ENCODE measurements around the gene GRIN2A. TPM values are rescaled to one million over a fixed set of nuclear protein-coding genes. Genes with fewer than 3 reads are reported as not detected.

Gene GRIN2A
- polyA plus RNA-seq, 1 donor from 2014 or later, result 0.11 TPM

DNA sequence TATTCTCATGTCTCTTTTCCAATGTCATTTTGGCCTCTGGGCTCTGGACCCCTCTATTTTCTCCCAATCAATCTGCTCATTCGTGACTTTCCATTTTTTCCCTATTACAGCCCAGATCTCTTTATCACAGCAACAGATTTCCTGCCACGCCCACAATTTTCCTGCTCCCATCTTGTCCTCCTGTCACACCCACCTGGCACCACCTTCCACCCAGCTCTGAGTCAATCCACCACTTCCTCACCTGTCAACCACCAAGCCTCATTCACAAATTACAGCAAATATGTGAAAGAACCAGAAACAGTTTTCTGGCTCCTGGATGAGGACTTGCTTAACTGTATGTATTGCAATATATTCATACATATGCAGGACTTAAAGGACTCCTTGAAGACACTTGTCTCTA, 311.3 kb downstream of the GRIN2A start:
- H3K27ac ChIP-seq (ENCODE audit: low read length), result no peak overlapping the region
- no peaks in the 10 kb centered on the region for H3K79me2 ChIP-seq (replicated peaks; ENCODE audit: insufficient read depth, low read length)
- H3K9ac ChIP-seq (ENCODE audit: low read length), result no peak overlapping the region
- no peak overlapping the region for H3K4me2 ChIP-seq (ENCODE audit: low read length)
- no peak for TF ChIP-seq EZH2 (IDR thresholded peaks at IDR 0.05; ENCODE audit: borderline replicate concordance, insufficient read depth, low read length, poor library complexity, severe bottlenecking)
- TF ChIP-seq, protein P1, sequence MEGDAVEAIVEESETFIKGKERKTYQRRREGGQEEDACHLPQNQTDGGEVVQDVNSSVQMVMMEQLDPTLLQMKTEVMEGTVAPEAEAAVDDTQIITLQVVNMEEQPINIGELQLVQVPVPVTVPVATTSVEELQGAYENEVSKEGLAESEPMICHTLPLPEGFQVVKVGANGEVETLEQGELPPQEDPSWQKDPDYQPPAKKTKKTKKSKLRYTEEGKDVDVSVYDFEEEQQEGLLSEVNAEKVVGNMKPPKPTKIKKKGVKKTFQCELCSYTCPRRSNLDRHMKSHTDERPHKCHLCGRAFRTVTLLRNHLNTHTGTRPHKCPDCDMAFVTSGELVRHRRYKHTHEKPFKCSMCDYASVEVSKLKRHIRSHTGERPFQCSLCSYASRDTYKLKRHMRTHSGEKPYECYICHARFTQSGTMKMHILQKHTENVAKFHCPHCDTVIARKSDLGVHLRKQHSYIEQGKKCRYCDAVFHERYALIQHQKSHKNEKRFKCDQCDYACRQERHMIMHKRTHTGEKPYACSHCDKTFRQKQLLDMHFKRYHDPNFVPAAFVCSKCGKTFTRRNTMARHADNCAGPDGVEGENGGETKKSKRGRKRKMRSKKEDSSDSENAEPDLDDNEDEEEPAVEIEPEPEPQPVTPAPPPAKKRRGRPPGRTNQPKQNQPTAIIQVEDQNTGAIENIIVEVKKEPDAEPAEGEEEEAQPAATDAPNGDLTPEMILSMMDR (IDR thresholded peaks at IDR 0.05; ENCODE audit: poor library complexity, severe bottlenecking), result no peak
- TF ChIP-seq EP300 (conservative IDR thresholded peaks at IDR 0.05; ENCODE audit: poor library complexity, severe bottlenecking), result no peak
- no peak for TF ChIP-seq POLR2AphosphoS5 (IDR thresholded peaks at IDR 0.05)
- no peak for TF ChIP-seq RAD21 (conservative IDR thresholded peaks at IDR 0.05)
- TF ChIP-seq TAF1 (IDR thresholded peaks at IDR 0.05; ENCODE audit: low read depth), result no peak
- TF ChIP-seq MXI1 (conservative IDR thresholded peaks at IDR 0.05; ENCODE audit: poor library complexity, severe bottlenecking), result no peak
- TF ChIP-seq, protein P2, sequence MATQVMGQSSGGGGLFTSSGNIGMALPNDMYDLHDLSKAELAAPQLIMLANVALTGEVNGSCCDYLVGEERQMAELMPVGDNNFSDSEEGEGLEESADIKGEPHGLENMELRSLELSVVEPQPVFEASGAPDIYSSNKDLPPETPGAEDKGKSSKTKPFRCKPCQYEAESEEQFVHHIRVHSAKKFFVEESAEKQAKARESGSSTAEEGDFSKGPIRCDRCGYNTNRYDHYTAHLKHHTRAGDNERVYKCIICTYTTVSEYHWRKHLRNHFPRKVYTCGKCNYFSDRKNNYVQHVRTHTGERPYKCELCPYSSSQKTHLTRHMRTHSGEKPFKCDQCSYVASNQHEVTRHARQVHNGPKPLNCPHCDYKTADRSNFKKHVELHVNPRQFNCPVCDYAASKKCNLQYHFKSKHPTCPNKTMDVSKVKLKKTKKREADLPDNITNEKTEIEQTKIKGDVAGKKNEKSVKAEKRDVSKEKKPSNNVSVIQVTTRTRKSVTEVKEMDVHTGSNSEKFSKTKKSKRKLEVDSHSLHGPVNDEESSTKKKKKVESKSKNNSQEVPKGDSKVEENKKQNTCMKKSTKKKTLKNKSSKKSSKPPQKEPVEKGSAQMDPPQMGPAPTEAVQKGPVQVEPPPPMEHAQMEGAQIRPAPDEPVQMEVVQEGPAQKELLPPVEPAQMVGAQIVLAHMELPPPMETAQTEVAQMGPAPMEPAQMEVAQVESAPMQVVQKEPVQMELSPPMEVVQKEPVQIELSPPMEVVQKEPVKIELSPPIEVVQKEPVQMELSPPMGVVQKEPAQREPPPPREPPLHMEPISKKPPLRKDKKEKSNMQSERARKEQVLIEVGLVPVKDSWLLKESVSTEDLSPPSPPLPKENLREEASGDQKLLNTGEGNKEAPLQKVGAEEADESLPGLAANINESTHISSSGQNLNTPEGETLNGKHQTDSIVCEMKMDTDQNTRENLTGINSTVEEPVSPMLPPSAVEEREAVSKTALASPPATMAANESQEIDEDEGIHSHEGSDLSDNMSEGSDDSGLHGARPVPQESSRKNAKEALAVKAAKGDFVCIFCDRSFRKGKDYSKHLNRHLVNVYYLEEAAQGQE (IDR thresholded peaks at IDR 0.05; ENCODE audit: borderline replicate concordance), result no peak
- TF ChIP-seq SMC3 (conservative IDR thresholded peaks at IDR 0.05; ENCODE audit: poor library complexity), result no peak
- H3K9me2 ChIP-seq (ENCODE audit: insufficient read depth, low read length), result no peaks in the 10 kb centered on the region
- H3K27me3 ChIP-seq (ENCODE audit: insufficient read depth, low read depth, low read length), result no peaks in the 10 kb centered on the region
- H3K36me3 ChIP-seq (ENCODE audit: insufficient read depth, low read length), result no peaks in the 10 kb centered on the region
- no peaks in the 10 kb centered on the region for H3F3A ChIP-seq (ENCODE audit: insufficient read depth, low read length, poor library complexity, severe bottlenecking)
- no peak overlapping the region for H3K4me3 ChIP-seq (ENCODE audit: low read length)
- H4K20me1 ChIP-seq (ENCODE audit: insufficient read depth), result no peaks in the 10 kb centered on the region
- H2AFZ ChIP-seq (ENCODE audit: low read depth, low read length), result no peak overlapping the region
- H3K9me3 ChIP-seq (ENCODE audit: low read length), result no peaks in the 10 kb centered on the region

DNA sequence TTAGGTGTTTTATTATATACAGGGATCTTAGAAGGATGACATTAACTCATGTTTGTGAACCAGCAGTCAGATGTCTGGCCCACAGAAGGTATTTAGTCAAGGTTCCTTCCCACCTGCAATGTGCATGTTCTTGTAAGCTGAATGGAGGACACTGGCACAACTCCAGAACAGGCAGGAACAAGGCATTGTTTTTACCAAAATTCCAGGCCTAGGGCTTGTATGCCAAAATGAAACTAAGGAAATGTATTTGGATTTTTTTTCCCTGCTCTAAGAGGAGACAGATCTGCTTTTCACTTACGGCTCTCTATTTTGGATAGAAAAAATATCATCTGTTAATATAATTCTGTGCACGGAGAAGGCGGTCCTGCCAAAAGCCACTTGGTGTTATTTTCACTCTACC, 312.5 kb downstream of the GRIN2A start:
- H3K27me3 ChIP-seq (ENCODE audit: insufficient read depth, low read depth, low read length), result no peaks in the 10 kb centered on the region
- H3K36me3 ChIP-seq (ENCODE audit: insufficient read depth, low read length), result no peaks in the 10 kb centered on the region
- H3K9me3 ChIP-seq (ENCODE audit: low read length), result no peaks in the 10 kb centered on the region
- H2AFZ ChIP-seq (ENCODE audit: low read depth, low read length), result no peak overlapping the region
- no peak overlapping the region for H3K27ac ChIP-seq (ENCODE audit: low read length)
- H4K20me1 ChIP-seq (ENCODE audit: insufficient read depth), result no peaks in the 10 kb centered on the region
- no peaks in the 10 kb centered on the region for H3F3A ChIP-seq (ENCODE audit: insufficient read depth, low read length, poor library complexity, severe bottlenecking)
- no peaks in the 10 kb centered on the region for H3K79me2 ChIP-seq (replicated peaks; ENCODE audit: insufficient read depth, low read length)
- H3K9me2 ChIP-seq (ENCODE audit: insufficient read depth, low read length), result no peaks in the 10 kb centered on the region
- TF ChIP-seq RAD21 (conservative IDR thresholded peaks at IDR 0.05) (no peak), EZH2 (IDR thresholded peaks at IDR 0.05; ENCODE audit: borderline replicate concordance, insufficient read depth, low read length, poor library complexity, severe bottlenecking) (no peak), SMC3 (conservative IDR thresholded peaks at IDR 0.05; ENCODE audit: poor library complexity) (no peak), MXI1 (conservative IDR thresholded peaks at IDR 0.05; ENCODE audit: poor library complexity, severe bottlenecking) (no peak), POLR2AphosphoS5 (IDR thresholded peaks at IDR 0.05) (no peak), TAF1 (IDR thresholded peaks at IDR 0.05; ENCODE audit: low read depth) (no peak), EP300 (conservative IDR thresholded peaks at IDR 0.05; ENCODE audit: poor library complexity, severe bottlenecking) (no peak)
- TF ChIP-seq, protein P1 (IDR thresholded peaks at IDR 0.05; ENCODE audit: poor library complexity, severe bottlenecking), result no peak
- TF ChIP-seq, protein P2 (IDR thresholded peaks at IDR 0.05; ENCODE audit: borderline replicate concordance), result no peak
- H3K4me2 ChIP-seq (ENCODE audit: low read length), result no peak overlapping the region
- no peak overlapping the region for H3K9ac ChIP-seq (ENCODE audit: low read length)
- H3K4me3 ChIP-seq (ENCODE audit: low read length), result no peak overlapping the region
